ENCODE measurements around the gene NPTX1. TPM values are rescaled to one million over a fixed set of nuclear protein-coding genes. Genes with fewer than 3 reads are reported as not detected.

The NPTX1 gene
- total RNA-seq, 2 experiments from 2014 or later, result 5.3 to 6.2 TPM

DNA sequence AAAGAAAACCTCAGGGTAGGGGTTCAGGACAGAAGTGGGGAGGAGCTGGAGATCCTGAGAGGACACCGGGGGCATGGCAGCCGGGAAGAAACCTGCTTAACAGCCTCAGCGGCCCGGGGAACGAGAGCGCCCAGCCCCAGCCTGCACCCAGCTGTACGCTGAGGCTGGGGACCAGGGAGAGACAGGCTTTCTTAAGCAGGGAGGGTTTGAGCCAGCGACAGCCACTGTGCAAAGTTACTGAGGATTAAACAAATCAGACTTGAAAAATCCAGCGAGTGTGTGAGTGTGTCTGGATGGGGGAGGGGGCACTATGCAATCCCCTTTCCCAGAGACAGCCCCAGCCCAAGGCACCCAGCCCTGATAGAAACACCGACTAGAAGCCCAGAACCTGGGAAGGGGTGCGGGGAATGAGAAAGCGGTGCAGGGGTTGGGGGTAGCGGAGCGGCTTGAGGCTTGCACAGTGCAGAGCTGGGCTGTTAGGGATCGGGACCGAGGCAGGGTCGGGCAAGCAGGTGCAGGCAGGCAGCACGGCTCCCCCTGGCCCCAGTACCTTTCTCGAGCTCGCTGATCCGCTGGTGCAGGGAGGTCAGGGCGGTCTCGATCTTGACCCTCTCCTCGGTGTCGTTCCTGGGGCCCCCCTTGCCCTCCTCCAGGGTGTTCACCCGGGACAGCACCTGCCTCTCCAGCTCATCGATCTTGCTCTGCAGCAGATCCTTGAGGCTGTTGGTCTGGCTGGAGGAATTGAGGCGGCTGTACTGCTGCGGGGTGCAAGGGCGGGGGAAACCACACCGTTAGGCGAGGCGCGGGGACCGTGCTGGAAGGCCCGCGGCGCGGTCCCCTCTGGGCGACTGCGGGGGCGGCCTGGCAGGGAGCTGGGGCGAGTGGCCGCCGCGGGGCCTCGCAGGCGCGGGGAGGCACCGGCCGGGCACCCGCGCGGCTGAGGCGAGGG, 1.2 kb downstream of the NPTX1 start:
- Mint-ChIP-seq H3K27ac (peak overlapping the region; percentile 54), H3K9me3 (no peaks in the 10 kb centered on the region), H3K27me3 (peaks cover 60% of the 10 kb centered on the region), H3K4me3 (peak overlapping the region; percentile 78), H3K36me3 (no peaks in the 10 kb centered on the region), H3K4me1 (peaks cover 24% of the 10 kb centered on the region)
- DNase-seq, result peak; percentile 34

DNA sequence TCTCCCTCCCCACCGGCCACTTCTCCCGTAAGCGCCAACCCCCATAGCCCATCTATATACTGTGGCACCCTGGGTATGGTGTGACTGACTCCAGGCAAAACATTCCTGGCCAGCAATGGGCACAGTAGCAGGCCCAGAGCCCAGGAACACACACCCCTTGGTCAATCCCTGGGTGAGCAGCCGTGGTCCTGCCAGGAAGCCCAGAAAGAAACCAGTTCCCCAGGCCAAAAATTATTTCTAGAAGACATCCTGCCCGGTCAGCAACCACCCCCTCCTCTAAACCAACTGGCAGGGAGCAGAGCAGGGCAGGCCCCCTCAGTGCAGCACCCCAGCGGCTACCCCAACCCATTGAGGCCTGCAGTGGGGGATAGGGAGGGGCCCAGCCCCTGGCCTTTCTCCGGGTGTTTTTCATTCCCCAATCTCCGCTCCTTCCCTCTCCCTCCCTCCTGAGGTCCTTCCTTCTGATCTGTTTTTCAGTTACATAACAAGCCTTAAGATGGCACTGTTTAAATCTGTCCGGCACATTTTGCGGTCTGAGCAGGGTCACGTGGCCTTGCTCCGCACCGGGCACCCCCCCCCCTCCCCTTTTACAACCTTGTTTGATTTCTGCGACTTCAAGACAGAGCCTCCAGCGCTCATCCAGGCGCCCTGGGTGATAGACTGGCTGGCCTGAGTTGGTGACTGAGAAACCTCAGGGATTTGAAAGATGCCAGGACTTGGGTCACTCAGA, 2.0 kb downstream of the NPTX1 start:
- DNase-seq, result no peak
- peak overlapping the region; percentile 78 for H3K4me3 Mint-ChIP-seq
- peaks cover 24% of the 10 kb centered on the region for H3K4me1 Mint-ChIP-seq
- no peak overlapping the region for H3K27ac Mint-ChIP-seq
- peaks cover 54% of the 10 kb centered on the region for H3K27me3 Mint-ChIP-seq
- H3K36me3 Mint-ChIP-seq, result no peaks in the 10 kb centered on the region
- no peaks in the 10 kb centered on the region for H3K9me3 Mint-ChIP-seq

DNA sequence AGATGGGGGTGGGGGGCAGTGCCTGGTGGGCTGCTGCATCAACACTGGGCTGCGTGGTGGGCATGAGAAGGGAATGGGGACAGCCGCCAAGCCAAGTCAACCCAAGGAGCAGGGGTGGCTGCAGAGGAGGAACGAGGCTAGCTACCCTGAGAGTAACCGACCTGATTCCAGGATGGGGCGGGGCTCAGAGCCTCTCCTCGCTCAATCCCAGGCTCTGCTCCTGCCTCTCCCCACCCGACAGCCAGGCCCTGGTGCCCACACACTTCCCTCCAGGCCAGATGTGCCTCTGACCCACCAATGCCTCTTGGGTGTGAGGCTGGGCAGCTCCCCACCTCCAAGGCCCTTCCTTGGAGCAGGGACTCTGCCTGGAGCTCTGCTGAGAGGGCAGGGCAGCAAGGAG, 2.7 kb downstream of the NPTX1 start:
- H3K36me3 Mint-ChIP-seq, result no peaks in the 10 kb centered on the region
- no peaks in the 10 kb centered on the region for H3K9me3 Mint-ChIP-seq
- H3K27me3 Mint-ChIP-seq, result peaks cover 54% of the 10 kb centered on the region
- no peak overlapping the region for H3K4me3 Mint-ChIP-seq
- H3K4me1 Mint-ChIP-seq, result peaks cover 17% of the 10 kb centered on the region
- no peak for DNase-seq
- no peak overlapping the region for H3K27ac Mint-ChIP-seq

DNA sequence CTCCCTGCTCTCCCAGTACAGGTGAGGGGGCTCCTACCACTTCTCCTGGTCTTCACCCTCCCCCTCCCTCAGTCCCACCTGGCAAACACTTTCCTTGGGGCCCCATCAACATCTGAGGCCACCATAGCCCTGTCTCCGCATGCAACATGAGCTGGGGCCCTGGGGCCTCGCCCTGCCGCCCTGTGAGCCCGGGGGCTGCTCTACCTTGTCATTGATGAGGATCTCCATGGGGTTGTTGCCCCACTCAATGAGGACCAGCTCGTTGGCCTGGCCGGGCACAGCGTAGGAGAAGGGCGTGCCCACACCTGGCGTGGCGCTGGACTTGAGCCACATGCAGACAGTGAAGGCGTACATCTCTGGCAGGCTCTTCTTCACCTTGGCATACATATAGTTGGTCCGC, 3.4 kb downstream of the NPTX1 start:
- H3K27me3 Mint-ChIP-seq, result peaks cover 57% of the 10 kb centered on the region
- H3K36me3 Mint-ChIP-seq, result no peaks in the 10 kb centered on the region
- DNase-seq, result no peak
- H3K9me3 Mint-ChIP-seq, result no peaks in the 10 kb centered on the region
- no peak overlapping the region for H3K4me3 Mint-ChIP-seq
- H3K27ac Mint-ChIP-seq, result no peak overlapping the region
- peaks cover 17% of the 10 kb centered on the region for H3K4me1 Mint-ChIP-seq

DNA sequence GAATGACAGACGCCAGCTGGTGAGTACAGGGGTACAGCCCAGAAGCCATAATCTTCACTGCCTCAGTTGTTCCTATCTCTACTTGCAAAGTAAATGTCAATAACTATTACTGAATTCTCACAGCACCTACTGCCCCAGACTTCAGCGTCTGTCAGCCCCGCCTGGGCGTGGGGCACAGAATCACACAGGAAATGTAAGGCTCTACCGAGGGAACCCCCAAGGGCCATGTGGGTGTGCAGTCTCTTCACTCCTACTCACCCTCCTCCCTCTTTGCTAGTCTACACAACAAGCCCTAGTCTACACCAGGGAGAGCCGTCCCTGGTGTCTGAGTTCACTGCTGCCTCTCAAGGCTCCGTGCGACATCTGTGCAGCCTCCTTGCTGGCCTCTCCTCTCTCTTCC, 4.5 kb downstream of the NPTX1 start:
- Mint-ChIP-seq H3K4me1 (peaks cover 17% of the 10 kb centered on the region), H3K27ac (no peak overlapping the region), H3K27me3 (peaks cover 67% of the 10 kb centered on the region), H3K9me3 (no peaks in the 10 kb centered on the region), H3K4me3 (no peak overlapping the region), H3K36me3 (no peaks in the 10 kb centered on the region)
- DNase-seq, result no peak

DNA sequence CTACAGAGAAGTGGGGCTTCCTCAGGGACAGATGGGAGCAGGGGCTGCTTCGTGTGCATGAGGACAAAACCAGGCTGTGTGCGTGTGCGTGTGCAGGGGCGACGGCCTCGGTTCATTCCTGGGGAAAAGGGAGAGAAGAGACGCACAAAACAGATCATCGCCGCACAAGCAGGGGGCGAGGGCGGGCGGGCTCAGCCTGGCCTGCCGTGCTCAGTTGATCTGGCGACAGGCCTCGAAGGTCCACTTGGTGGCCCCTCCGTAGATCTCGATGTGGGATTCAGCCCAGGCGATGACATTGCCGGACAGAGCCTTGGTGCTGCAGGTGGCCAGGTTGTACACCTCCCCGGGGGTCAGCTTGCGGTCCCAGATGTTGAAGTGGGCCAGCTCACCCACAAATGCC, 5.8 kb downstream of the NPTX1 start:
- Mint-ChIP-seq H3K36me3 (no peaks in the 10 kb centered on the region), H3K9me3 (no peaks in the 10 kb centered on the region), H3K27ac (no peak overlapping the region), H3K4me3 (no peak overlapping the region), H3K27me3 (peaks cover 77% of the 10 kb centered on the region), H3K4me1 (peaks cover 17% of the 10 kb centered on the region)
- DNase-seq, result no peak

DNA sequence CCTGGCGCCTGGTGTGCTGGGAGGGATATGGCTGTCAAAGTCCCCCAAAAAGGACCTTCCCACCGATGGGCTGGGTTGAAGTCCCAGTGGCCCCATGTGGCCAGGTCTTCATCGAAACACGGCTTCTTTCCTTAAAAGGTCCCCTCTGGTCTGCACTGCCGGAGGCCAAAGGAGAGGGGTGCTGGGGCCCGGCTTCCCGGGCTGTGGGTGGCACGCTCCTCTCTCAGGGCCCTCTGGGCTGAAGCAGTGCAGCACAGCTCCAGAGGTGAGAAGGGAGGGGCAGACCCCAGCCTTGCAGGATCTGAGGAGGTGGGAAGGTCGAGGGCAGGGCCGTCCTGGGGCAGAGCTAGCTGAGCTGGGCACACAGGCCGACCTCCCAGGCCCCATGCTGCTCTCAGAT, 6.7 kb downstream of the NPTX1 start:
- no peak overlapping the region for H3K4me3 Mint-ChIP-seq
- DNase-seq, result no peak
- no peaks in the 10 kb centered on the region for H3K9me3 Mint-ChIP-seq
- no peaks in the 10 kb centered on the region for H3K36me3 Mint-ChIP-seq
- H3K27ac Mint-ChIP-seq, result no peak overlapping the region
- H3K27me3 Mint-ChIP-seq, result peaks cover 75% of the 10 kb centered on the region
- peaks cover 9% of the 10 kb centered on the region for H3K4me1 Mint-ChIP-seq

DNA sequence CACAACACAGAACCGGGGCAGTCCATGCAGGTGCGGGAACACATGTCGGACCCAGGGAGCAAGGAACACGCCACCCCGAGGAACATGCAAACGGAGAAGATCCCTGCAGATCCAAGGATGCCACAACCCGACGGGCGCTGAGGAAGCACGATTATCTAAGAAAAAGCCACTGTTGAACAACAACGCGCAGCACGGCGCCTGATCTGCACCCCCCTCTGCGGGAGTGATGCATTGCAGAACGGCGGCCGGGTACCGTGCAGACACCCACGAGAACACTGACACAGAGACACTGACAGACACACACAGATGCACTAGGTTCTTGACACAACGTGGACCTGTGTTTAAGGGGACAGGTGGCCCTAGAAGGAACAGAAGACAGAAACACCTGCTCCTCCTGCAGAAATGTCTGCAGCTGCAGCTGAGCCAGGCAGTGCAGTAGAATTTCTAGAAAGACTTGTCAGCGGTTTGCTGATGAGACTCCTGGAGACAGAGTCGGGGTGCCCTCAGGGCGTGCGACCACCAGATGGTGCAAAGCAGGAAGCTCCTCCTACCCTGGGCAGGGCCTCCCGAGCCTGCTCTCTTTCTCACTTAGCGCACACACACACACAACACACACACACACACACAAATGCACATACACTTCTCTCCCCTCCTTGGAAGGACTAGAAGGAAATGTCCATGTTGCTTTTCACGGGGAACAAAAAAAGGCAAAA, 7.5 kb downstream of the NPTX1 start:
- no peak for DNase-seq

DNA sequence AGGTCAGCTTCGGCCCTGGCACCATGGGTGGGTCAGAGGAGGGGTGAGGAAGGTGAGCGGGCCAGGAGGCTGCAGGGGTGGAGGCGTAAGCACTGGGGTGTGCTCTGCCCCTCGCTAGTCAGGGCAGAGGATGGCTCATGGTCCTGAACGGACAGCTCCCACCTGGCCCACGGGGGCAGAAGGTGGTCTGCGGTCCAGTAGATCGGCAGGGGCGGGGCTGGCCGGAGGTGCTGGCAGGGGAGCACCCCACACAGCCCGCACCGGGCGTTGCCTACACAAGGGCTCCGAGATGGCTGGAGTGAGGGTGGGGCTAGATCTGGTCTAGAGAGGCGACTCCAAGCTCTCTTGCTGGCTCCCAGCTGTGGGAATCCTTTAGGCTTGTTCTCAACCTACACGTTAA, 8.2 kb downstream of the NPTX1 start:
- no peak for DNase-seq
- Mint-ChIP-seq H3K9me3 (no peaks in the 10 kb centered on the region), H3K27ac (no peak overlapping the region), H3K36me3 (no peaks in the 10 kb centered on the region), H3K27me3 (peaks cover 62% of the 10 kb centered on the region), H3K4me1 (peaks cover 7% of the 10 kb centered on the region), H3K4me3 (no peak overlapping the region)

More for the DNA sequence above, 7.5 kb downstream of the NPTX1 start:
- peaks cover 7% of the 10 kb centered on the region for H3K4me1 Mint-ChIP-seq
- no peak overlapping the region for H3K27ac Mint-ChIP-seq
- no peaks in the 10 kb centered on the region for H3K36me3 Mint-ChIP-seq
- H3K27me3 Mint-ChIP-seq, result peaks cover 69% of the 10 kb centered on the region
- no peak overlapping the region for H3K4me3 Mint-ChIP-seq
- no peaks in the 10 kb centered on the region for H3K9me3 Mint-ChIP-seq

DNA sequence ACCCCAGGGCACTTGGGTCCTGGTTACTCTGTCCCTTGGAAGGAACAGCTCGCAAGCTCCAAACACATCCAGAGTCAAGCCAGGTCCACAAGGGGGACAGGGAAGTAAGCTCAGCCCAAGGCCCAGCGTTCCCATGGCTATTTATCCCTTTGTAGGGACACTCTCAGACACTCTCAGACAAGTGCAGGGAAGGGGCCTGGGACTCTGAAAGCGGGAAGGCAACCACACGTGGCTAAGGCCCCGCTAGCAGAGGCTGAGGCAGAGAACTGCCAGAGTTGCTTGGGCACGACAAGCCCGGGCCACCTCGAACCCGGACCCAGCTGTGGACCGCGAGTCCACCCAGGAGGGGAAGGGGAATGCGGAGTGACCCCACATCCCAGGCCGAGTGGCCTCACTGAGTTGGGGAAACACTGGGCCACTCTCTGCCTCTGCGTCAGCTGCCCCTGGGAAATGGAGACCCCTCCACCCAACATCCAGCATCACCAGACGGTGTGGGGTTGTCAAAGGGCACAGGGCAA, 10.2 kb downstream of the NPTX1 start:
- H3K27me3 Mint-ChIP-seq, result peaks cover 53% of the 10 kb centered on the region
- DNase-seq, result no peak
- H3K4me1 Mint-ChIP-seq, result no peaks in the 10 kb centered on the region
- no peaks in the 10 kb centered on the region for H3K36me3 Mint-ChIP-seq
- no peaks in the 10 kb centered on the region for H3K9me3 Mint-ChIP-seq
- no peak overlapping the region for H3K4me3 Mint-ChIP-seq
- no peak overlapping the region for H3K27ac Mint-ChIP-seq

DNA sequence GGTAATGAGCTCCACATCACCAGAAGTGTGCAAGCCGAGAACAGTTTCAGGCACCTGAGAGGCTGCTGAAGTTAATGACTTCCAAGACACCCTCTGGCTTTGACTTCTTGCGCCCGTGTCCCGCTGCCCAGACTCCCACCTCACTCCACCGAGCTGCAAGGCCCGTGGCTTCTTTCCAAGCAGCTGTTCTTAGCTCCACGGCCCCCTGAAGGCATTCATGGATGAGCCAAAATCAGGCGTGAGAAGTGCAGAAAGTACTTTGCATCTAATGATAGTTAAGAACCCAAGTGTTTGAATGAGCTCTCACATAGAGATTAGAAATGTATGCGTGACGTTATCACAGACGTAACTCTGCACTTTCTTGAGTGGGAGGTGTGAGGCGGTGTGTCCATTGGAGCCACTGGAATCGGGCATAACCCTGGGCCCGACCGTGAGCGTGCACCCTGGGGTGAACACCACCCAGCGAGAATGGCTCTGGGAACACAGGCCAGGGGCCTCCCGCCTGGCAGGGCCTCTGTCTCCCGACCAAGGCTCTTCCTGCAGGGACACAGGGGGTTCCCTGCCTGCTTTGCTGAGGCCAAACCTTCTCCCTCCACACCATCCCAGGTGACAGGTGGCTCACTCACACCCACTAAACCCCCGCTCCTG, 11.0 kb downstream of the NPTX1 start:
- H3K4me3 Mint-ChIP-seq, result no peak overlapping the region
- H3K4me1 Mint-ChIP-seq, result no peaks in the 10 kb centered on the region
- no peak overlapping the region for H3K27ac Mint-ChIP-seq
- no peaks in the 10 kb centered on the region for H3K9me3 Mint-ChIP-seq
- H3K36me3 Mint-ChIP-seq, result no peaks in the 10 kb centered on the region
- DNase-seq, result no peak
- H3K27me3 Mint-ChIP-seq, result peaks cover 56% of the 10 kb centered on the region

DNA sequence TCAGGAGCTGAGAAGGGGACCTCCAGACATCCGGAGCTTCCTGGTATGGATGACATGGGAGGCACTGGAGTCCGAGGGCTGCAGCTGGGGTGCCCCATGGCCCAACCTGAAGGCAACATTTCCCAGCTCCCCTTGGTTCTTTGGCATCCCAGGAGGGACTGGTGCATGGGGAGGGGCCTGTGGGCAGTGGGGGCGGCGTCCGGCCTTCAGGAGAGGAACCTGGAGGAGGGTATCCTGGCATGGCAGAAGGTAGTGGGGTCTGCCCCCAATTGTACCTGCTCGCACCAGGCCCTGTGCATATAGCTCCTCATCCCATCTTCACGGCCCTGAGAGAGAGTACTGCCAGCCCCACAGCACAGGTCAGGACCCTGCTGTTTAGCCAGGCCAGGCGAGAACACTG, 11.9 kb downstream of the NPTX1 start:
- H3K27me3 Mint-ChIP-seq, result peaks cover 52% of the 10 kb centered on the region
- H3K27ac Mint-ChIP-seq, result no peak overlapping the region
- no peak for DNase-seq
- H3K9me3 Mint-ChIP-seq, result no peaks in the 10 kb centered on the region
- no peaks in the 10 kb centered on the region for H3K4me1 Mint-ChIP-seq
- no peaks in the 10 kb centered on the region for H3K36me3 Mint-ChIP-seq
- no peak overlapping the region for H3K4me3 Mint-ChIP-seq

DNA sequence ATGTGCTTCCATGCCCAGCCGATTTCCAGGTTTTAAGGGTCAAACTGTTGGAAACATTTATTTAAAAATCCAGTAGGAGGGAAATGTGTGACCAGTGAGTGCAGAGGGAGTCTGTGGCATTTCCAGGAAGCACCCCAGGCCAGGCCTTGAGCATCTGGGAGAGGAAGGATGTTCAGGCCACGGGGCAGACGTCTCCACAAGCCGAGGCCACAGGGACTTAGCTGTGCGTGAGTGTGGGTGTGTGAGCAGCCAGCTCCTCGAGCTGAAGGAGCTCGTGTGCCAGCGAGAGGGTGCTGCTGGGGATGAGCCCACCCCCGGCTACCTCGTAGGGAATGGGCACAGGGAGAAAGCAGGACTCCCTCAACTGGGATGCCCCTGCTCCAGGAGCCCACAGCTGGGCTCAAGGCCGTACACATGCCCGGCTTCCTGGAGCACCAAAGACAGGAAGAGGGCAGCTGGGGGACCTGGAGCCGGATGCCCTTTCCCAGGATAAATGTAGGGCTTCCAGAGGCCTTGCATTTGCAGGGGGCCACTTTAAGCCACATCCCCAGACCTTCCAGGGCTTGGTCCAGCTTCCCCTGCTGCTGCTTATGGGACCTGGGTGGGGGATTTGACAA, 12.5 kb downstream of the NPTX1 start:
- Mint-ChIP-seq H3K4me3 (no peak overlapping the region), H3K9me3 (no peaks in the 10 kb centered on the region), H3K4me1 (no peaks in the 10 kb centered on the region), H3K27ac (no peak overlapping the region), H3K27me3 (peaks cover 51% of the 10 kb centered on the region), H3K36me3 (no peaks in the 10 kb centered on the region)
- DNase-seq, result no peak

DNA sequence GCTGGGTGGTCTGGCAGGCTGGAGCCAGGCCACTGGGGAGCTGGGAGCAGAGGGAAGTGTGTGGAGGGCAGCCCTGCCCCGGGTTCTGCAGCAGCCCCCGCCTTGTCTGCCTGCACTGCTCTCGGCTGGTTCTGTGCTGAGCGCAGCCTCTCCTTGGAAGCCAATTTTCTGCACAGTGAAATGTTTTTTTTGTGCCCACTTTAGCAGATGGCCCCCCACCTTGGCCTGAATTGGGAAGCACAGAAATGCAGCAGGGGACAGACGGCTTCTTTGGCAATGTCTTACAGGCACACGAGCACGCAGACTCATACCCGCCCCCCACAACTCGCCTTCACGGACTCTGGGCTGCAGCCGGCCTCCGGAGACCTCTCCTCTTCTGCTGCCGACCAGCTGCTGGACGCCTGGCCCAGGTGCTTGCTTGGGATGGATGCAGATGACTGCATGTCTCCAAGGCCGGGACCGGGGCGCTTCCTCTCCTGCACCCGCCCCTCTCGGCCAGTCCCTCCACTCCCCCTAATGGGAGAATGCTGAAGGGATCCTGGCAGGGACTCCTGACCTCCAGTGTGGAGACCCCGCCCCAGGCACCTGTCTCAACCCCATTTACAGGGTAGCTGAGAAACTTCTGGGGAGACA, 14.8 kb downstream of the NPTX1 start:
- peaks cover 6% of the 10 kb centered on the region for H3K4me1 Mint-ChIP-seq
- no peak overlapping the region for H3K27ac Mint-ChIP-seq
- H3K4me3 Mint-ChIP-seq, result no peak overlapping the region
- H3K27me3 Mint-ChIP-seq, result peaks cover 43% of the 10 kb centered on the region
- no peak for DNase-seq
- H3K36me3 Mint-ChIP-seq, result no peaks in the 10 kb centered on the region
- no peaks in the 10 kb centered on the region for H3K9me3 Mint-ChIP-seq

Measured in activated naive CD8-positive, alpha-beta T cell treated with anti-CD3 and anti-CD28 coated beads for 36 hours (primary cell).